GM21619 (cell line): ENCODE data around the gene LIPG.

Experiments used
- ATAC-seq: cut with Tn5 transposase; IDR thresholded peaks from one replicate; pipeline ENCODE4 v1.9.1; 2021; ENCODE audit not compliant: unreplicated experiment

Gene LIPG

GRCh38 chr18:49631146-49631866 lies 69.4 kb downstream of the LIPG start:
- ATAC-seq, result no peak

- no peak for ATAC-seq
These were observed 70.7 kb downstream of the LIPG start for GRCh38 chr18:49632588-49632987.

GRCh38 chr18:49638209-49638785 lies 76.4 kb downstream of the LIPG start:
- no peak for ATAC-seq

- ATAC-seq, result no peak
These were observed 77.2 kb downstream of the LIPG start for GRCh38 chr18:49638891-49639557.

GRCh38 chr18:49639643-49640391 lies 78.0 kb downstream of the LIPG start:
- no peak for ATAC-seq

GRCh38 chr18:49640741-49641140 lies 78.9 kb downstream of the LIPG start:
- ATAC-seq, result no peak

- no peak for ATAC-seq
These were observed 83.3 kb downstream of the LIPG start for GRCh38 chr18:49645196-49645595.

GRCh38 chr18:49645841-49646351 lies 84.0 kb downstream of the LIPG start:
- no peak for ATAC-seq

GRCh38 chr18:49646873-49647272 lies 85.0 kb downstream of the LIPG start:
- ATAC-seq, result no peak

- no peak for ATAC-seq
These were observed 85.8 kb downstream of the LIPG start for GRCh38 chr18:49647496-49648168.

GRCh38 chr18:49648326-49648725 lies 86.5 kb downstream of the LIPG start:
- ATAC-seq, result no peak
